ENCODE measurements around the gene ARRB1. TPM values are rescaled to one million over a fixed set of nuclear protein-coding genes. Genes with fewer than 3 reads are reported as not detected.

Gene ARRB1
- total and polyA plus RNA-seq, 9 of the 15 experiments (the other 6 are each of a cell fraction or from before 2014, with no cell fraction given), result 6.6 to 45.4 (median 28.5) TPM

GRCh38 chr11:75289919-75290318 lies 61.5 kb downstream of the ARRB1 start (continued):
- TF ChIP-seq ZNF253 (CRISPR knock-in tag; conservative IDR thresholded peaks at IDR 0.05), result no peak
- TF ChIP-seq ESRRB (CRISPR knock-in tag; IDR thresholded peaks at IDR 0.05; ENCODE audit: borderline replicate concordance), result no peak
- no peak for TF ChIP-seq ZNF143 (CRISPR knock-in tag; IDR thresholded peaks at IDR 0.05)
- no peak for TF ChIP-seq HDAC8 (tag; IDR thresholded peaks at IDR 0.05)
- TF ChIP-seq CBX2 (IDR thresholded peaks at IDR 0.05; ENCODE audit: insufficient read depth, low read length, poor library complexity, severe bottlenecking), result no peak
- TF ChIP-seq MYBL2 (IDR thresholded peaks at IDR 0.05; ENCODE audit: low read depth), result no peak
- TF ChIP-seq MYBL2 (CRISPR knock-in tag; IDR thresholded peaks at IDR 0.05; ENCODE audit: borderline replicate concordance), result no peak

- BruUV-seq (replicated peaks), result no TSS peak
- intact Hi-C loops (cut with micrococcal nuclease), result no loop called here
- CTCF ChIA-PET (ENCODE audit: low intra/inter-chr PET ratio), result no interaction called here
- peaks cover 7% of the 10 kb centered on the region for H3K9me1 ChIP-seq (ENCODE audit: control insufficient read depth, insufficient read depth, low read length)
- in situ Hi-C loops (cut with MboI), result no loop called here
- POLR2A ChIA-PET, result no interaction called here
- H3K9me3 ChIP-seq (replicated peaks; ENCODE audit: control insufficient read depth, insufficient read depth, low read depth, low read length), result no peaks in the 10 kb centered on the region
- peaks cover 4 to 10% of the 10 kb centered on the region in 2 experiments; a peak in 3 of 5 replicates for H3K4me1 ChIP-seq (replicated peaks in 1 of 2; ENCODE audit: control insufficient read depth in 2 of 2, insufficient read depth in 2 of 2, low read length in 2 of 2)
- H3K27me3 ChIP-seq (ENCODE audit: control insufficient read depth in 2 of 2, insufficient read depth in 2 of 2, low read length in 2 of 2), result no peaks in the 10 kb centered on the region
- 0 out of 2 replicates have a peak, but pooled peaks cover 5% of the 10 kb centered on the region for H4K20me1 ChIP-seq (replicated peaks; ENCODE audit: control insufficient read depth, insufficient read depth, low read length)
- peaks cover 31% of the 10 kb centered on the region; the same call in 1 of the 3 replicates for H3K36me3 ChIP-seq (ENCODE audit: control insufficient read depth, insufficient read depth, low read length)
- no peak for FAIRE-seq
- peak overlapping the region in 1 of 2 experiments; percentile 49; a peak in 1 of 4 replicates for H3K9ac ChIP-seq (ENCODE audit: insufficient read depth in 1 of 2, low read depth in 2 of 2, low read length in 2 of 2)
- H3K79me2 ChIP-seq (ENCODE audit: control insufficient read depth, insufficient read depth, low read length), result no peaks in the 10 kb centered on the region; the same call in 2 of the 3 replicates
- WGBS (ENCODE audit: insufficient coverage, low coverage, missing lambda C conversion rate), result 72% methylated on average over 6 of the region's 6 CpGs
- no peak overlapping the region for H3K4me2 ChIP-seq (ENCODE audit: insufficient read depth, low read length)
- DNase-seq (ENCODE audit: extremely low read depth in 1 of 4, low spot score in 3 of 4), result no peak
- H3K27ac ChIP-seq (ENCODE audit: extremely low read depth, low read depth, low read length), result no peak overlapping the region
- no peak overlapping the region for H2AFZ ChIP-seq (ENCODE audit: low read depth, low read length)
- no peak overlapping the region for H3K4me3 ChIP-seq
- no peak for TF ChIP-seq NRF1 (conservative IDR thresholded peaks at IDR 0.05 in 1 of 2, IDR thresholded peaks at IDR 0.05 in 1 of 2)
- no peak for TF ChIP-seq RREB1 (CRISPR knock-in tag; IDR thresholded peaks at IDR 0.05)
- no peak for TF ChIP-seq SIX5 (IDR thresholded peaks at IDR 0.05; ENCODE audit: borderline replicate concordance in 1 of 2, insufficient read depth in 1 of 2, low read depth in 1 of 2, low read length in 2 of 2)
- no peak for TF ChIP-seq HES1 (IDR thresholded peaks at IDR 0.05; ENCODE audit: low read depth)
- TF ChIP-seq TCF7 (IDR thresholded peaks at IDR 0.05; ENCODE audit: borderline replicate concordance), result no peak
- TF ChIP-seq EGR1 (conservative IDR thresholded peaks at IDR 0.05), result no peak
- TF ChIP-seq ZBTB9 (CRISPR knock-in tag; IDR thresholded peaks at IDR 0.05), result no peak
- no peak for TF ChIP-seq ILF3 (IDR thresholded peaks at IDR 0.05; ENCODE audit: borderline replicate concordance)
- ATAC-seq, result no peak; the same call in 2 of the 3 replicates
These were observed 62.0 kb downstream of the ARRB1 start for GRCh38 chr11:75289511-75289760.
